Muscle layer of duodenum (tissue), 2 donors: ENCODE measurements around the gene DYNC1H1.
"Not testable (repeated sequence)": the region's sequence is repeated elsewhere in the genome, so short reads cannot be mapped to it uniquely, and the experiment has no call there.

ENCODE experiments used
- H3K27ac ChIP-seq: one replicate; pipeline ENCODE4 v1.7.0; 2013; ENCODE audit warnings: mild to moderate bottlenecking, low read length
- H3K27me3 ChIP-seq: one replicate; pipeline ENCODE4 v1.7.0; 2013; ENCODE audit warnings: low read depth, mild to moderate bottlenecking, control low read depth, low read length
- H3K36me3 ChIP-seq, 2 donors: one replicate each; pipeline ENCODE4 v1.7.0; 2013; ENCODE audit warnings: low read length in 2 of 2, control low read depth in 1 of 2, mild to moderate bottlenecking in 1 of 2; ENCODE audit not compliant: insufficient read depth in 2 of 2, control insufficient read depth in 1 of 2
- H3K4me1 ChIP-seq, 2 donors: one replicate each; pipeline ENCODE4 v1.7.0; 2013; ENCODE audit warnings: low read length in 2 of 2, mild to moderate bottlenecking in 2 of 2, control low read depth in 1 of 2, moderate library complexity in 1 of 2; ENCODE audit not compliant: insufficient read depth in 2 of 2, control insufficient read depth in 1 of 2
- H3K4me3 ChIP-seq, 2 donors: one replicate each; pipeline ENCODE4 v1.7.0; 2013; ENCODE audit warnings: low read length in 2 of 2, low read depth in 1 of 2, mild to moderate bottlenecking in 1 of 2
- H3K9me3 ChIP-seq, 2 donors: one replicate each; pipeline ENCODE4 v1.7.0; 2013; ENCODE audit warnings: low read length in 2 of 2, control low read depth in 1 of 2, mild to moderate bottlenecking in 1 of 2; ENCODE audit not compliant: control insufficient read depth in 1 of 2
- donor health status: healthy.

The DYNC1H1 gene

GRCh38 chr14:101966742-101967141 lies 2.4 kb downstream of the DYNC1H1 start:
- Histone ChIP-seq H3K27me3 (no peaks in the 10 kb centered on the region), H3K4me1 (peaks cover 20 to 41% of the 10 kb centered on the region in 2 donors), H3K36me3 (no peaks in the 10 kb centered on the region), H3K9me3 (no peaks in the 10 kb centered on the region), H3K27ac (peak overlapping the region; percentile 51), H3K4me3 (no peak overlapping the region)

GRCh38 chr14:101968186-101968585 lies 3.8 kb downstream of the DYNC1H1 start:
- H3K27ac ChIP-seq: no peak overlapping the region
- H3K27me3 ChIP-seq: no peaks in the 10 kb centered on the region
- H3K4me3 ChIP-seq: no peak overlapping the region
- H3K36me3 ChIP-seq: peaks cover 0 to 4% of the 10 kb centered on the region in 2 donors
- no peaks in the 10 kb centered on the region for H3K9me3 ChIP-seq
- peaks cover 27 to 40% of the 10 kb centered on the region in 2 donors for H3K4me1 ChIP-seq

GRCh38 chr14:101969481-101969880 lies 5.1 kb downstream of the DYNC1H1 start:
- H3K4me3 ChIP-seq: no peak overlapping the region
- peaks cover 27 to 37% of the 10 kb centered on the region in 2 donors for H3K4me1 ChIP-seq
- peaks cover 0 to 4% of the 10 kb centered on the region in 2 donors for H3K36me3 ChIP-seq
- H3K27me3 ChIP-seq: no peaks in the 10 kb centered on the region
- H3K9me3 ChIP-seq: no peaks in the 10 kb centered on the region
- H3K27ac ChIP-seq: no peak overlapping the region

- Histone ChIP-seq H3K27ac (no peak overlapping the region), H3K4me1 (peaks cover 22 to 33% of the 10 kb centered on the region in 2 donors), H3K9me3 (no peaks in the 10 kb centered on the region), H3K36me3 (peaks cover 0 to 6% of the 10 kb centered on the region in 2 donors), H3K27me3 (no peaks in the 10 kb centered on the region), H3K4me3 (no peak overlapping the region)
Measured at GRCh38 chr14:101970830-101971400, 6.5 kb downstream of the DYNC1H1 start.

GRCh38 chr14:101971458-101971857 lies 7.1 kb downstream of the DYNC1H1 start:
- peaks cover under 1 to 11% of the 10 kb centered on the region in 2 donors for H3K36me3 ChIP-seq
- H3K4me3 ChIP-seq, H3K27me3 ChIP-seq, H3K9me3 ChIP-seq: not testable (repeated sequence)
- peak overlapping the region; percentile 86 for H3K27ac ChIP-seq
- H3K4me1 ChIP-seq: peaks cover 20 to 28% of the 10 kb centered on the region in 2 donors

- H3K36me3 ChIP-seq: peaks cover 8 to 19% of the 10 kb centered on the region in 2 donors
- H3K27me3 ChIP-seq: no peaks in the 10 kb centered on the region
- no peaks in the 10 kb centered on the region for H3K9me3 ChIP-seq
- peaks cover 13 to 21% of the 10 kb centered on the region in 2 donors for H3K4me1 ChIP-seq
- peak overlapping the region; percentile 86 for H3K27ac ChIP-seq
- no peak overlapping the region for H3K4me3 ChIP-seq
Measured at GRCh38 chr14:101972126-101972866, 7.9 kb downstream of the DYNC1H1 start.

GRCh38 chr14:101973356-101973755 lies 9.0 kb downstream of the DYNC1H1 start:
- peaks cover 12 to 27% of the 10 kb centered on the region in 2 donors for H3K36me3 ChIP-seq
- peak overlapping the region; percentile 86 for H3K27ac ChIP-seq

GRCh38 chr14:101975231-101975630 lies 10.9 kb downstream of the DYNC1H1 start:
- peaks cover 30 to 37% of the 10 kb centered on the region in 2 donors for H3K36me3 ChIP-seq
- no peaks in the 10 kb centered on the region for H3K9me3 ChIP-seq
- H3K27ac ChIP-seq: no peak overlapping the region
- H3K4me1 ChIP-seq: peaks cover 13 to 21% of the 10 kb centered on the region in 2 donors
- H3K4me3 ChIP-seq: no peak overlapping the region
- H3K27me3 ChIP-seq: no peaks in the 10 kb centered on the region

More at GRCh38 chr14:101973356-101973755, 9.0 kb downstream of the DYNC1H1 start:
- H3K4me1 ChIP-seq: peaks cover 13 to 21% of the 10 kb centered on the region in 2 donors
- no peak overlapping the region for H3K4me3 ChIP-seq
- no peaks in the 10 kb centered on the region for H3K9me3 ChIP-seq
- no peaks in the 10 kb centered on the region for H3K27me3 ChIP-seq

GRCh38 chr14:101977311-101978071 lies 13.1 kb downstream of the DYNC1H1 start:
- no peak overlapping the region for H3K27ac ChIP-seq
- no peak overlapping the region for H3K4me3 ChIP-seq
- no peaks in the 10 kb centered on the region for H3K9me3 ChIP-seq
- H3K4me1 ChIP-seq: peaks cover 3 to 9% of the 10 kb centered on the region in 2 donors
- no peaks in the 10 kb centered on the region for H3K27me3 ChIP-seq
- peaks cover 42 to 48% of the 10 kb centered on the region in 2 donors for H3K36me3 ChIP-seq

GRCh38 chr14:101979666-101980065 lies 15.3 kb downstream of the DYNC1H1 start:
- no peaks in the 10 kb centered on the region for H3K4me1 ChIP-seq
- H3K27me3 ChIP-seq: no peaks in the 10 kb centered on the region
- H3K4me3 ChIP-seq: no peak overlapping the region
- peaks cover 52 to 60% of the 10 kb centered on the region in 2 donors for H3K36me3 ChIP-seq
- H3K27ac ChIP-seq: peak overlapping the region; percentile 73
- H3K9me3 ChIP-seq: no peaks in the 10 kb centered on the region

- H3K27ac ChIP-seq: peak overlapping the region; percentile 73
- peaks cover 52 to 60% of the 10 kb centered on the region in 2 donors for H3K36me3 ChIP-seq
- H3K27me3 ChIP-seq: no peaks in the 10 kb centered on the region
- no peak overlapping the region for H3K4me3 ChIP-seq
- H3K9me3 ChIP-seq: no peaks in the 10 kb centered on the region
- no peaks in the 10 kb centered on the region for H3K4me1 ChIP-seq
Measured at GRCh38 chr14:101980251-101980650, 15.9 kb downstream of the DYNC1H1 start.
